Activated B cell treated with CpG ODN at 0.5 μM for 24 hours (primary cell): ENCODE results near the gene EGFLAM. TPM values are rescaled to one million over a fixed set of nuclear protein-coding genes. Genes with fewer than 3 reads are reported as not detected.

Experiments
- ATAC-seq: fragments of 200-7000 bp; cut with Tn5 transposase; one replicate; pipeline ENCODE4 v1.10.0; 2021; ENCODE audit warnings: low read depth, mild to moderate bottlenecking, moderate library complexity
- CTCF ChIA-PET: fragments of 350-600 bp; sonication (Branson Sonifier 250); formaldehyde crosslinking; loops from one replicate; lab custom pipeline; 2021; ENCODE audit warnings: antibody characterized with exemption; lab: Charles Lee
- POLR2A ChIA-PET: fragments of 350-600 bp; sonication (Branson Sonifier 250); formaldehyde crosslinking; loops from one replicate; lab custom pipeline; 2021; ENCODE audit warnings: antibody characterized with exemption; lab: Charles Lee
- DNase-seq: peaks from one replicate; pipeline ENCODE4 v3.0.0; 2022
- H3K27ac Mint-ChIP-seq: one replicate; pipeline ENCODE4 v1.8.0; 2020; ENCODE audit warnings: mixed read lengths
- H3K27me3 Mint-ChIP-seq: one replicate; pipeline ENCODE4 v1.8.0; 2021; ENCODE audit warnings: mixed read lengths
- H3K36me3 Mint-ChIP-seq: one replicate; pipeline ENCODE4 v1.8.0; 2021; ENCODE audit warnings: low read depth, mixed read lengths
- H3K4me1 Mint-ChIP-seq: one replicate; pipeline ENCODE4 v1.8.0; 2021; ENCODE audit warnings: mixed read lengths
- H3K4me3 Mint-ChIP-seq: one replicate; pipeline ENCODE4 v1.8.0; 2020; ENCODE audit warnings: mild to moderate bottlenecking, mixed read lengths
- H3K9me3 Mint-ChIP-seq: one replicate; pipeline ENCODE4 v1.8.0; 2020; ENCODE audit warnings: mixed read lengths
- intact Hi-C: fragments of 100-400 bp; cut with micrococcal nuclease; formaldehyde crosslinking; loops from one replicate; pipeline ENCODE4 v1.15.1; 2024
- total RNA-seq: library from RNA; stranded (reverse); gene quantifications from 2 replicates; pipeline ENCODE4 v1.2.3, GENCODE V29; 2022
- TF ChIP-seq, protein P1 (sequence below): fragments of 200-600 bp; IDR thresholded peaks from one replicate; pipeline ENCODE4 v1.8.0; 2022; ENCODE audit warnings: antibody characterized with exemption, mild to moderate bottlenecking

EGFLAM gene
- total RNA-seq, 1 donor from 2014 or later, result not detected

DNA sequence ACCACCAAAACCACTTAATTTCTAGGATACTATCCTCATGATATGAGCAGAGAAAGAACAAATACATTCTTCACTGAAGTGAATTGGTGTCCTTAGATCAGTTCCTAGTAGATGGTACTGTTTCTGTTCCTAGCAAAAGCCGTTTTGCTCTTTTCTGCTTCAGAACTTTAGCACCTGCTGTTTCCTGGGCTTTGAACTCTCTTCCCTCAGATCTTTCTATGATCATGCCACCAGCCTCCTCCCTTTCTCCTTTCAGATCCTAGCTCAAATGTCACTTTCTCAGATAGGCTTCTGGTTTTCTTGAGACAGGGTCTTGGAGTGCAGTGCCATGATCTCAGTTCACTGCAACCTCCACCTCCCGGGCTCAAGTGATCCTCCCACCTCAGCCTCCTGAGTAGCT is 118.0 kb downstream of the EGFLAM start:
- ChIA-PET CTCF (no interaction called here), POLR2A (no interaction called here)
- Mint-ChIP-seq H3K27me3 (peaks cover 33% of the 10 kb centered on the region), H3K36me3 (no peaks in the 10 kb centered on the region), H3K27ac (no peak overlapping the region), H3K4me1 (no peaks in the 10 kb centered on the region), H3K4me3 (no peak overlapping the region), H3K9me3 (no peaks in the 10 kb centered on the region)
- no peak for ATAC-seq
- no peak for DNase-seq
- TF ChIP-seq, protein P1, sequence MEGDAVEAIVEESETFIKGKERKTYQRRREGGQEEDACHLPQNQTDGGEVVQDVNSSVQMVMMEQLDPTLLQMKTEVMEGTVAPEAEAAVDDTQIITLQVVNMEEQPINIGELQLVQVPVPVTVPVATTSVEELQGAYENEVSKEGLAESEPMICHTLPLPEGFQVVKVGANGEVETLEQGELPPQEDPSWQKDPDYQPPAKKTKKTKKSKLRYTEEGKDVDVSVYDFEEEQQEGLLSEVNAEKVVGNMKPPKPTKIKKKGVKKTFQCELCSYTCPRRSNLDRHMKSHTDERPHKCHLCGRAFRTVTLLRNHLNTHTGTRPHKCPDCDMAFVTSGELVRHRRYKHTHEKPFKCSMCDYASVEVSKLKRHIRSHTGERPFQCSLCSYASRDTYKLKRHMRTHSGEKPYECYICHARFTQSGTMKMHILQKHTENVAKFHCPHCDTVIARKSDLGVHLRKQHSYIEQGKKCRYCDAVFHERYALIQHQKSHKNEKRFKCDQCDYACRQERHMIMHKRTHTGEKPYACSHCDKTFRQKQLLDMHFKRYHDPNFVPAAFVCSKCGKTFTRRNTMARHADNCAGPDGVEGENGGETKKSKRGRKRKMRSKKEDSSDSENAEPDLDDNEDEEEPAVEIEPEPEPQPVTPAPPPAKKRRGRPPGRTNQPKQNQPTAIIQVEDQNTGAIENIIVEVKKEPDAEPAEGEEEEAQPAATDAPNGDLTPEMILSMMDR, result no peak
- intact Hi-C loops, result no loop called here

DNA sequence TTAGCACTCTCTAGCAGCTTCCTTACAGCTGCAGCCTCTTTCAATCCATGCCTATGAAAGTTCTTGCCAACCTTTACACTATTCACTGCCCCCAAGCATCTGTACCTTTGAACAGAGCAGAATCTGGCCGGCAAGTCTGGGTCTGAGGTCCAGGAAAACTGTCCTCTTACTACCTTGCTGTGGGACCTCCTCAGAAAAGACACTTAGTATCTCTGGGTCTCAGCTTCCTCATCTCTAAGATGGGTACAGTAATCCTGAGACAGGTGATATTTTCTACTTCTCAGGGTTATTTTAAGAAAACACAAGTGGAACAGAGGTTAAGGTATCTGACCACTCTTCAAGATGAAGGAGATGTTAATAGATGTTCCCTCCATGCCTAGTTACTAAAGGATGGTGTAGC is 120.2 kb downstream of the EGFLAM start:
- Mint-ChIP-seq H3K36me3 (no peaks in the 10 kb centered on the region), H3K27ac (no peak overlapping the region), H3K4me3 (no peak overlapping the region), H3K9me3 (no peaks in the 10 kb centered on the region), H3K27me3 (peaks cover 28% of the 10 kb centered on the region), H3K4me1 (no peaks in the 10 kb centered on the region)
- intact Hi-C loops, result no loop called here
- TF ChIP-seq, protein P1, result no peak
- ATAC-seq (no peak), DNase-seq (no peak)
- ChIA-PET CTCF (no interaction called here), POLR2A (no interaction called here)

DNA sequence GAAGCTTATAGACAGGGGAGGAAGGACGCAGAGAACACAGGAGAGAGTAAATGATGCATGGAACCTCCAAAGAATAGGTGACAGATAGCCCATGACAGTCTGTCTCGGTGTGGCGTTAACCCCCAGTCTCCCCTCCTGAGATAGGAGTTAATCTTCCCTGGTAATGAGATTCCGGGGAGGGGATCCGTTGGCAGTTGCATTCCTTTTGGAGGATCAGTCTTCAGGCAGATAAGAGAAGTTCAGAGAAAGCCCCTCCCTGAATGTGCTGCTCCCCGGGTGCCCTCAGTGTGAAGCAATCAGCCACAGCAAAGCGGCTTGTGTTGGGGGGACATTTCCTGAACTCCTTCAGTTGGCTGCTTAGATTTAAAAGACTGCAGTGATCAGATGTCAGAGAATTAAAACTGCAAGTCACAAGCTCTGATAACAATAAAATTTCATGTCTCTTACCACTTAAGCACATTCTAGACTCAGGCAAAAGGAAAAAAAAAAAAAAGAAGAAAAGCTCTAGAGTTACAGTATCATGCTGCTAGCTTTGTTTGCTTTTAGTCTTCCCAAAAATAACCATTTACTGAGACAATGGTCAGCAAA is 121.1 kb downstream of the EGFLAM start:
- TF ChIP-seq, protein P1, result no peak
- Mint-ChIP-seq H3K27me3 (peaks cover 28% of the 10 kb centered on the region), H3K9me3 (no peaks in the 10 kb centered on the region), H3K4me3 (no peak overlapping the region), H3K4me1 (no peaks in the 10 kb centered on the region), H3K27ac (no peak overlapping the region), H3K36me3 (no peaks in the 10 kb centered on the region)
- intact Hi-C loops, result no loop called here
- POLR2A ChIA-PET, result no interaction called here
- no peak for DNase-seq
- ATAC-seq, result no peak
- CTCF ChIA-PET, result no interaction called here

DNA sequence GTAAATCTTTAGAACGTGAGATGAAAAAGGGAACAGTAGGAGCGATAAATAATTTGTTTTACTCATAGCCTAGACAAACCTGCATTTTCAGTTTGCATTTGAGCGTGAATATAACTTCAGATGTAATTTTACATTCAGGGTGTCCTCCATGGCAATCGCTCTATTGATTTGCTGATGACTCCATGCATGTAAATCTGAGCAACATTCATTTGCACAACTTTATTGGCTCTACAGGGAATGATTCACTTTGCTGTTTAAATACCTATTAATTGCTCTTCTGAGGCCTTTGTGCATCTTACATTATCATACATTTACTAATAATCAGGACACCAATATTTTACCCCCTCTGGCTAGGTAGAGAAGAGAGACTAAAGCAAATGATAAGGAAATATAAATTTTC is 122.2 kb downstream of the EGFLAM start:
- DNase-seq (no peak), ATAC-seq (no peak)
- Mint-ChIP-seq H3K27ac (no peak overlapping the region), H3K4me1 (no peaks in the 10 kb centered on the region), H3K4me3 (no peak overlapping the region), H3K27me3 (peaks cover 28% of the 10 kb centered on the region), H3K36me3 (no peaks in the 10 kb centered on the region), H3K9me3 (no peaks in the 10 kb centered on the region)
- TF ChIP-seq, protein P1, result no peak
- ChIA-PET CTCF (no interaction called here), POLR2A (no interaction called here)
- intact Hi-C loops, result no loop called here

DNA sequence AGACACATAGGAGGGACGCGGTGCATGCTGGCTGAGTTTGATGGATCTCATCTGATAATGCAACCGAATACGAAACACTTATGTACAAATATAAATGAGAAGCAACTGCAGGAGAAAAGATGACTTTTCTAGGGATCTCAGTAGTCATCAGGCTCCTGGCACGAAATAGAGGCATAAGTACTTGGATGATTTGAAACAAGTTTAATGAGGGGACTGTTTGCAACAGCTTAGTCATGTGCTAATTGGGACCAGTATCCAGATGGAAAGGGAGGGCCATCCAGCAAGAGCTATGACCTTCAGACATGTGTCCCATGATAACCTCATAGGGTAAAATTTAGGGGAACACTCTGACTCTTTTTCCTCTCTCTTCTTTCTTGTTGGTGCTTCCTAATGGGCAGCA is 123.0 kb downstream of the EGFLAM start:
- ATAC-seq, result no peak
- DNase-seq, result no peak
- H3K27me3 Mint-ChIP-seq, result peaks cover 28% of the 10 kb centered on the region
- no peaks in the 10 kb centered on the region for H3K36me3 Mint-ChIP-seq
- no peak overlapping the region for H3K27ac Mint-ChIP-seq
- CTCF ChIA-PET, result no interaction called here
- intact Hi-C loops, result no loop called here
- no peaks in the 10 kb centered on the region for H3K4me1 Mint-ChIP-seq
- no peak overlapping the region for H3K4me3 Mint-ChIP-seq
- POLR2A ChIA-PET, result no interaction called here
- H3K9me3 Mint-ChIP-seq, result no peaks in the 10 kb centered on the region
- TF ChIP-seq, protein P1, result no peak
